H9 (cell line): ENCODE results near the gene NDUFAF2. TPM values are rescaled to one million over a fixed set of nuclear protein-coding genes. Genes with fewer than 3 reads are reported as not detected.

Experiments used
- DNase-seq: peaks from one replicate; pipeline ENCODE4 v3.0.0-alpha.2; 2017
- H2AFZ ChIP-seq: one replicate; pipeline ENCODE4 v1.6.1; 2013; ENCODE audit warnings: mild to moderate bottlenecking, low read length, control low read depth, moderate library complexity
- H2AK5ac ChIP-seq: 2 replicates; pipeline ENCODE4 v1.6.1; 2013; ENCODE audit warnings: low read length, control low read depth, mixed read lengths; ENCODE audit not compliant: insufficient read length
- H2BK120ac ChIP-seq: one replicate; pipeline ENCODE4 v1.6.1; 2013; ENCODE audit warnings: low read depth, mild to moderate bottlenecking, low read length, control low read depth, inconsistent platforms; ENCODE audit not compliant: poor library complexity, severe bottlenecking
- H2BK12ac ChIP-seq: 2 replicates; pipeline ENCODE4 v1.6.1; 2013; ENCODE audit warnings: low read length, control low read depth, mixed read lengths, low read depth; ENCODE audit not compliant: insufficient read length
- H2BK15ac ChIP-seq: 2 replicates; pipeline ENCODE4 v1.6.1; 2013; ENCODE audit warnings: low read depth, low read length, control low read depth
- H2BK20ac ChIP-seq: one replicate; pipeline ENCODE4 v1.6.1; 2013; ENCODE audit warnings: low read depth, mild to moderate bottlenecking, low read length, control low read depth, inconsistent platforms; ENCODE audit not compliant: poor library complexity, severe bottlenecking
- H2BK5ac ChIP-seq: 2 replicates; pipeline ENCODE4 v1.6.1; 2013; ENCODE audit warnings: low read length, control low read depth, mixed read lengths; ENCODE audit not compliant: insufficient read length
- H3K14ac ChIP-seq: 2 replicates; pipeline ENCODE4 v1.6.1; 2013; ENCODE audit warnings: low read length, control low read depth; ENCODE audit not compliant: insufficient read depth
- H3K18ac ChIP-seq: 2 replicates; pipeline ENCODE4 v1.6.1; 2013; ENCODE audit warnings: low read depth, mild to moderate bottlenecking, mixed read lengths, low read length, control low read depth; ENCODE audit not compliant: insufficient read length
- H3K23ac ChIP-seq: 2 replicates; pipeline ENCODE4 v1.6.1; 2013; ENCODE audit warnings: low read length, control low read depth, mixed read lengths, low read depth; ENCODE audit not compliant: insufficient read length
- H3K23me2 ChIP-seq: 2 replicates; pipeline ENCODE4 v1.6.1; 2013; ENCODE audit warnings: low read depth, mild to moderate bottlenecking, mixed read lengths, low read length, control low read depth; ENCODE audit not compliant: insufficient read length, poor library complexity, severe bottlenecking
- H3K27ac ChIP-seq: 2 replicates; pipeline ENCODE4 v1.5.1; 2013; ENCODE audit warnings: low read length, control low read depth, mixed read lengths, low read depth; ENCODE audit not compliant: insufficient read length
- H3K27me3 ChIP-seq: 2 replicates; pipeline ENCODE4 v1.6.1; 2013; ENCODE audit warnings: low read length, control low read depth, inconsistent platforms; ENCODE audit not compliant: insufficient read depth
- H3K4ac ChIP-seq: 2 replicates; pipeline ENCODE4 v1.6.1; 2013; ENCODE audit warnings: low read depth, mild to moderate bottlenecking, control low read depth, inconsistent platforms, low read length, moderate library complexity
- H3K4me1 ChIP-seq: 2 replicates; pipeline ENCODE4 v1.6.1; 2013; ENCODE audit warnings: low read length, control low read depth, inconsistent platforms; ENCODE audit not compliant: insufficient read depth
- H3K4me2 ChIP-seq: 2 replicates; pipeline ENCODE4 v1.6.1; 2013; ENCODE audit warnings: low read length, control low read depth, mixed read lengths; ENCODE audit not compliant: insufficient read length, insufficient read depth
- H3K56ac ChIP-seq: 2 replicates; pipeline ENCODE4 v1.6.1; 2013; ENCODE audit warnings: low read depth, mild to moderate bottlenecking, mixed read lengths, low read length, control low read depth; ENCODE audit not compliant: insufficient read length
- H3K79me1 ChIP-seq: 2 replicates; pipeline ENCODE4 v1.6.1; 2013; ENCODE audit warnings: low read depth, mild to moderate bottlenecking, moderate library complexity, low read length, control low read depth, inconsistent platforms; ENCODE audit not compliant: insufficient read depth, poor library complexity, severe bottlenecking
- H3K79me2 ChIP-seq: 2 replicates; pipeline ENCODE4 v1.6.1; 2013; ENCODE audit warnings: low read length, control low read depth, inconsistent platforms; ENCODE audit not compliant: insufficient read depth
- H3K9ac ChIP-seq: 2 replicates; pipeline ENCODE4 v1.6.1; 2013; ENCODE audit warnings: low read length, control low read depth, mixed read lengths; ENCODE audit not compliant: insufficient read length; ENCODE audit errors: extremely low read depth
- H3K9me3 ChIP-seq: one replicate; pipeline ENCODE4 v1.6.1; 2013; ENCODE audit warnings: low read depth, low read length, inconsistent platforms; ENCODE audit not compliant: control insufficient read depth
- H3T11ph ChIP-seq: one replicate; pipeline ENCODE4 v1.6.1; 2013; ENCODE audit warnings: mild to moderate bottlenecking, low read length, control low read depth, inconsistent platforms
- H4K20me1 ChIP-seq: one replicate; pipeline ENCODE4 v1.6.1; 2013; ENCODE audit not compliant: control insufficient read depth, insufficient read length, insufficient read depth
- H4K5ac ChIP-seq: 2 replicates; pipeline ENCODE4 v1.6.1; 2013; ENCODE audit warnings: low read depth, mild to moderate bottlenecking, mixed read lengths, low read length, control low read depth; ENCODE audit not compliant: insufficient read length
- H4K8ac ChIP-seq: replicated peaks from 2 replicates; pipeline ENCODE4 v1.6.1; 2013; ENCODE audit warnings: low read length, control low read depth, mixed read lengths, low read depth; ENCODE audit not compliant: insufficient read length
- H4K91ac ChIP-seq: 2 replicates; pipeline ENCODE4 v1.6.1; 2013; ENCODE audit warnings: low read depth, mild to moderate bottlenecking, moderate library complexity, mixed read lengths, low read length, control low read depth; ENCODE audit not compliant: insufficient read length
- H3K27ac Mint-ChIP-seq, 3 experiments: 2 replicates in 2 of 3; 3 replicates in 1 of 3; pipeline ENCODE4 v1.8.0; 2020 to 2021; ENCODE audit warnings: mixed read lengths in 3 of 3, mild to moderate bottlenecking in 1 of 3, moderate library complexity in 1 of 3
- H3K27me3 Mint-ChIP-seq: 2 replicates; pipeline ENCODE4 v1.8.0; 2021; ENCODE audit warnings: low read depth, mild to moderate bottlenecking, moderate library complexity, mixed read lengths
- H3K36me3 Mint-ChIP-seq, 3 experiments: 2 replicates in 2 of 3; 3 replicates in 1 of 3; pipeline ENCODE4 v1.8.0; 2020 to 2021; ENCODE audit warnings: low read depth in 3 of 3, mixed read lengths in 3 of 3; ENCODE audit not compliant: insufficient read depth in 1 of 3
- H3K4me1 Mint-ChIP-seq, 2 experiments: 2 replicates each; pipeline ENCODE4 v1.8.0; 2020; ENCODE audit warnings: mixed read lengths in 2 of 2
- H3K4me3 Mint-ChIP-seq, 2 experiments: 2 replicates in 1 of 2; 3 replicates in 1 of 2; pipeline ENCODE4 v1.8.0; 2020 to 2021; ENCODE audit warnings: mild to moderate bottlenecking in 2 of 2, mixed read lengths in 2 of 2, moderate library complexity in 1 of 2
- H3K9me3 Mint-ChIP-seq, 2 experiments: 2 replicates in 1 of 2; 3 replicates in 1 of 2; pipeline ENCODE4 v1.8.0; 2020; ENCODE audit warnings: mild to moderate bottlenecking in 2 of 2, mixed read lengths in 2 of 2, moderate library complexity in 1 of 2
- WGBS: extraction: QIAGEN DNeasy Blood & Tissue Kit; methylation state at CpG from one replicate; pipeline ENCODE4 v1.1.7; 2013; ENCODE audit warnings: missing lambda C conversion rate, low lambda C conversion rate, mixed read lengths; ENCODE audit not compliant: insufficient read length; ENCODE audit errors: extremely low coverage; 5-methylcytosine and 5-hydroxymethylcytosine counted together
- total RNA-seq: library from RNA; stranded (reverse); gene quantifications from 2 replicates; pipeline ENCODE4 v1.2.1, GENCODE V29; 2021
- TF ChIP-seq, protein P1 (sequence below): fragments of 200-600 bp; sonication (generic); conservative IDR thresholded peaks from 3 replicates; pipeline ENCODE4 v1.8.0; 2021; ENCODE audit warnings: antibody characterized with exemption, mild to moderate bottlenecking

NDUFAF2 gene
- total RNA-seq, 1 experiment from 2014 or later: 31.4 TPM

DNA sequence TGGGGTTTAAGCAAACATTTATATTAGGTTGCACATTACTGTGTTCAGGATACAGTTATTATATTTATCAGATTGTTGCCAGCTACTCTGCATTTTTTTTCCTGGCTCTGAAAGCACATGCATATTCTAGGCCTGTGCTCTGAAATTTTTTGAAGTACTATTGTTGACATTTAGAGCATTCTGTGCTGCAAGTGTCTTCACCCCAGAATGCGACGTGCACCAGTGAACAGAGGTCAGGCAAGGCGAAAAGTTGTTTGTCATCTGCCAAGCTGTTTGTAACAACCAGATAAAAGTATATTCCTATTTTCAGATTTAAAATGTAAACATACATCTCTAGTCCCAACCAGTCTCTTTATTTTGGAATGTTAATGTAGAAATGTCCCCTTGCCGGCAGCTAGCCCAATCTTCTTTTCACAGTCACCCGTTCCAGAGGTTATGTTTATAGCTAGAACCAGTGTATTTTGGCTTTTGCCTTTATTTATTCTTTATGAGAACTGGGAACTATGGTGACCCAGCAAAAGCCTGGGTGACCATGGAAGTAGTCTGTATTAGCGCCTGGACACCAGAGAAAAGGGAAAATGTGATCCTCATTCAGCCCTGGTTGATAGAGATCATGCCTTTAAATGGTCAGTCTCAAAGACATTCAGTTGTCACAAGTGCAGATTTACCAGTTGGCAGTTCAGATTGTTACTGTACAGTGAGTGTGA is 84.6 kb downstream of the NDUFAF2 start:
- Histone ChIP-seq H3K18ac (no peak overlapping the region), H3K27me3 (no peaks in the 10 kb centered on the region), H4K8ac (no peak overlapping the region), H3K79me1 (no peaks in the 10 kb centered on the region), H3T11ph (no peak overlapping the region), H2BK15ac (no peak overlapping the region), H4K5ac (no peak overlapping the region), H3K9me3 (no peaks in the 10 kb centered on the region), H3K4me2 (no peak overlapping the region), H3K56ac (no peak overlapping the region), H4K20me1 (no peaks in the 10 kb centered on the region), H3K4ac (no peak overlapping the region), H3K23me2 (no peaks in the 10 kb centered on the region), H3K14ac (no peak overlapping the region), H2BK20ac (no peak overlapping the region), H2AFZ (no peak overlapping the region), H3K9ac (no peak overlapping the region), H2AK5ac (no peak overlapping the region), H4K91ac (no peak overlapping the region), H2BK120ac (no peak overlapping the region), H3K79me2 (no peaks in the 10 kb centered on the region), H2BK12ac (no peak overlapping the region), H3K23ac (peak overlapping the region; percentile 83), H3K4me1 (no peaks in the 10 kb centered on the region), H2BK5ac (no peak overlapping the region), H3K27ac (no peak overlapping the region)
- H3K36me3 Mint-ChIP-seq: no peaks in the 10 kb centered on the region; a peak in 2 of 7 replicates
- TF ChIP-seq, protein P1, sequence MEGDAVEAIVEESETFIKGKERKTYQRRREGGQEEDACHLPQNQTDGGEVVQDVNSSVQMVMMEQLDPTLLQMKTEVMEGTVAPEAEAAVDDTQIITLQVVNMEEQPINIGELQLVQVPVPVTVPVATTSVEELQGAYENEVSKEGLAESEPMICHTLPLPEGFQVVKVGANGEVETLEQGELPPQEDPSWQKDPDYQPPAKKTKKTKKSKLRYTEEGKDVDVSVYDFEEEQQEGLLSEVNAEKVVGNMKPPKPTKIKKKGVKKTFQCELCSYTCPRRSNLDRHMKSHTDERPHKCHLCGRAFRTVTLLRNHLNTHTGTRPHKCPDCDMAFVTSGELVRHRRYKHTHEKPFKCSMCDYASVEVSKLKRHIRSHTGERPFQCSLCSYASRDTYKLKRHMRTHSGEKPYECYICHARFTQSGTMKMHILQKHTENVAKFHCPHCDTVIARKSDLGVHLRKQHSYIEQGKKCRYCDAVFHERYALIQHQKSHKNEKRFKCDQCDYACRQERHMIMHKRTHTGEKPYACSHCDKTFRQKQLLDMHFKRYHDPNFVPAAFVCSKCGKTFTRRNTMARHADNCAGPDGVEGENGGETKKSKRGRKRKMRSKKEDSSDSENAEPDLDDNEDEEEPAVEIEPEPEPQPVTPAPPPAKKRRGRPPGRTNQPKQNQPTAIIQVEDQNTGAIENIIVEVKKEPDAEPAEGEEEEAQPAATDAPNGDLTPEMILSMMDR: no peak
- DNase-seq: no peak
- H3K27ac Mint-ChIP-seq: no peak overlapping the region
- no peaks in the 10 kb centered on the region for H3K4me1 Mint-ChIP-seq
- 0 out of 5 replicates have a peak, but pooled peaks cover 0 to 4% of the 10 kb centered on the region in 2 experiments for H3K9me3 Mint-ChIP-seq
- no peak overlapping the region for H3K4me3 Mint-ChIP-seq
- WGBS: no CpG with 5 or more reads among the region's 6 CpGs
- no peaks in the 10 kb centered on the region; the same call in 1 of the 2 replicates for H3K27me3 Mint-ChIP-seq
